Posterior vena cava (tissue), 2 donors: ENCODE measurements around the gene ROBO1. TPM values are rescaled to one million over a fixed set of nuclear protein-coding genes. Genes with fewer than 3 reads are reported as not detected.
"Not testable (repeated sequence)": the region's sequence is repeated elsewhere in the genome, so short reads cannot be mapped to it uniquely, and the experiment has no call there.

Experiments used
- DNase-seq: peaks from one replicate; pipeline ENCODE4 v3.0.0-alpha.2; 2020; ENCODE audit warnings: low spot score
- intact Hi-C, 2 donors: fragments of 100-400 bp; cut with DNase I; formaldehyde crosslinking; loops; one replicate each; pipeline versions ENCODE4 v1.14.1 to v1.14.2; 2022 to 2023
- total RNA-seq, 2 donors: library from RNA; stranded (reverse); fragmentation: NEBNext Ultra II Directional; extraction: Animal tissue kit (Norgen Biotek cat#: 25700); gene quantifications; one replicate each; pipeline ENCODE4 v1.2.1, GENCODE V29; 2021
- donor health status: DM: yes; HTN: yes; CAD: no.
- donor health status: DM: yes; HTN: yes; CAD: no.

The ROBO1 gene
- total RNA-seq, 2 donors from 2014 or later = 27.2 to 28.2 TPM

DNA sequence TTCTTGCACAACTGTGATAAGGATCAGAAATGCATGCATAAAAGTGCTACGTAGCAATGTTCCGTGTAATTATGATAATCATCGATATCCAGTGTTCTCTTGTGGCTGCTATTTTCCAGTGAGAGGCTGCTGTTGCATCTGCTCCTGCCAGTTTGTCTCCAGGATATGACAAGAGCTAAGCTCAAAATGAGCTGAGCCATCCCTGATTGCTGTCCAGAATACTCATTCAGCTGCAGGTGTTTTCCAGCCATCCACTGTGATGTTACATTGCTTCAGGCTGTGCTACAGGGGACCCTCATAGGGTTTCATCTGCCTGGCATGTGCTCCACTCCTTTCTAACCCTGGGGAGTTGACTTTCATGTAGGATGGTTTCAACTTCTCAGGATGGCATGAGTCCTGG, 976.0 kb downstream of the ROBO1 start:
- intact Hi-C loops = no loop called here
- no peak for DNase-seq

- intact Hi-C loops = loop anchor here in 1 of 2 donors (10.0 kb wide), 1 partner anchor 1676 kb away; no protein-coding TSS in a partner anchor
- DNase-seq = no peak
These were observed 979.0 kb downstream of the ROBO1 start for GRCh38 chr3:78788839-78789238.

GRCh38 chr3:78785004-78785403, 982.8 kb downstream of the ROBO1 start:
- intact Hi-C loops = loop anchor here in 1 of 2 donors (10.0 kb wide), 1 partner anchor 1680 kb away; no protein-coding TSS in a partner anchor
- DNase-seq = no peak

- no peak for DNase-seq
- intact Hi-C loops = loop anchor here in 1 of 2 donors (10.0 kb wide), 1 partner anchor 1683 kb away; no protein-coding TSS in a partner anchor
These were observed 986.4 kb downstream of the ROBO1 start for GRCh38 chr3:78781351-78781750.

DNA sequence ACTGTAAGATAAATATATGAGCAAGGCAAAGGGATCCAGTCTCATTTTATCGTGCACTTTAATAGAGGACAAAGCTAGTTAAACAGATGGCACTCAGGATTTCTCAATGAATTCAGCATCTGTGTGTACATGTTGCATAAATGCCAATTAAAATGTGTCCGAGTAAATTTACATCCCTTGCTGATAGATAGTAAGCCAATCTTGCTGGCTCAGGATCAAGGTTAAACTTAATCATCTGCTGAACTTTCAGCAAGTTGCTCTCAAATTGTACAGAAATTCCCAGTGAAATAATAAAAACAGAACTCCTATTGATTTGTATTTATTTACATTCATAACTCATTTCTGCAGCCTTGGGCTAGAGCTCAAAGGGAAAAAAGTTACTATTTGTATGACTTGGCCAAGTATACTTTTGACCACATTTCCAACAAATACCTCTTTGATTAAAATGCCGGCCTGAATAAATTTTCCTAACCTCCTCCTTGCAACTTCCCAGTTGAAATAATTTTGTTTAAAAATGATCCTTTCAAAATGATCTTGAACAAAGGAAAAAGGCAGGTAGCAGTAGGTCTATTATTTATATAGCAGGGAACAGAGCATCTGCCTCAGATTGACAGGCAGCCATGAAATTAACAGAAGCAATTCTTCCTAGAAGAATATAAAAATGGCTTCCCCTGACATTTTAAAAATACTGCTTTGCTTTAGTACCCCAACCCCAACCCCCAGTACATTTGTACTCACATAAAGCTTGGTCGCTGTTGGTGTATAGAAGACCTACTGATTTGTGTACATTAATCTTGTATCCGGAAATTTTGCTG, 1001.9 kb downstream of the ROBO1 start:
- intact Hi-C loops = no loop called here
- no peak for DNase-seq

DNA sequence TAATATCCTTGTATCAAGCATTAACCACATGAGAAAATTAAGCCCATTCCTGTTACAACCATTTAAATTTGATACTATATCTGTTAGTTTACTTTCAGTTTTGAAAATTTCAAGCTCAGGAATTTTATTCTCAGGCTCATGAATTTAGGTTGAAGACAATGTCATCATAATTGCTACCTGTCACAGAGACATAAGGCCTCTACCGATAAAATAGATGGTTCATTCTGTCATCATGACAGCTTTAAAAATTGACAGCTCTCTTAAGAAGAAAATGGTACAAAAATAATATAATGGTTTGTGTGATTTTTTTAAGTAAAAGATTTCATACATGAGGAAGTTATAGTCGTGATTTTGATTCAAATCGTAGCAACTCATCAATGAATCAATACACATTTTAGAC, 1003.2 kb downstream of the ROBO1 start:
- intact Hi-C loops = no loop called here

GRCh38 chr3:78762121-78762520, 1005.7 kb downstream of the ROBO1 start:
- intact Hi-C loops = no loop called here
- no peak for DNase-seq

More for the DNA sequence above, 1003.2 kb downstream of the ROBO1 start:
- no peak for DNase-seq

DNA sequence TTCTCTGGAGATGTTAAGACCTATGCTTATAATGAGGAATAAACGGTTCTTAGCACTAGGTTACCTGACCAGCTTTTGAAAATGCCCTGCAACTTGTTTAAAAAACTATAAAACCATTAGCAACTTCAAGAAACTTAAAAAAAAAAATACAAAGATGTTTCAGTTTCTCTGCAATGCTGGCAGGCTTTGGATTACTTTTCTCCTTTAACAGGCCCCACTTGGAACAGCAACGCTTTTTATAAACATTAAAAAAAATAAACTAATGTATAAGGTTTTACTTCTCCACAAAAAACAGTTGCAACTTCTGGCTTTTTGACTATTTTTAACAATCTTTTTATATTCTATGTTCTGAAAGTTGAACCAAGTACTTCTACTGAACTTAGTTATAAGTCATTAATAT, 1006.7 kb downstream of the ROBO1 start:
- no peak for DNase-seq
- intact Hi-C loops = no loop called here

DNA sequence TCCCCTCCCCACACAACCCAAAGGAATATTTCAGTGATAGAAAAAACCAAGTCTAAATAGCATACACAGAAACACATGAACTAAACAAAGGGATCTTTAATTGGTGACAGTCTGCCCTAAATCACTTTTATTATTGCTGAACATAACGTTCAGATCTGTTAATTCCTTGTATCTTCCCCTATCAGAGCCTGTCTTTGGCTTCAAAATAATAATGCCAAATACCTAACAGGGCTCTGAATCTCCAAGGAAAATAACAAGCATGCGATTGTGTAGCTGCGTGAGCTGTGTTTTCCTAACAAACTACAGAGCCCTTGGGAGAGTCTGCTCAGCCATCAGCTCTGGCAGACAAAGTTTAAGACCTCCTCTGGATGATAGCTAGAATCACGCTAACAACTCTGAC, 1010.1 kb downstream of the ROBO1 start:
- intact Hi-C loops = no loop called here
- peak; percentile 22 for DNase-seq

GRCh38 chr3:78754066-78754743, 1013.6 kb downstream of the ROBO1 start:
- intact Hi-C loops = no loop called here
- no peak for DNase-seq

GRCh38 chr3:78751266-78751665, 1016.5 kb downstream of the ROBO1 start:
- no peak for DNase-seq
- intact Hi-C loops = no loop called here

GRCh38 chr3:78750291-78750690, 1017.5 kb downstream of the ROBO1 start:
- intact Hi-C loops, DNase-seq: not testable (repeated sequence)

DNA sequence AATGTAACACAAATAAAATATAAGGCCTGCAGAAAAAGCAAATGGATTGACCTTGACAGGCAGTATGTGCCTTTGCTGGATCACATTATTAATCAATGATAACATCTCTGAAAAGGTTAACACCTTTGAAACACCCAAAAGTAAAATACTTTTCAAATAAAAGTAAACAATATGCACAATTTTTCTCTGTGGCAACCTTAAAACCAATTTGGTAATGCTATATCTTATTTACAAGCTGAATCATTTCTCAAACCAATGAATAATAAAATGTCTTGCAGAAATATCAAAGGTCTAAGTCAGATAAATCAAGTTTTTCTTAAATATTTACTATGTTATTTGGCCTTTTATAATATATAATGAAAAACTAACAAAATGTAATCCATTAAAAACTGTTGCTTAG, 1018.7 kb downstream of the ROBO1 start:
- intact Hi-C loops = no loop called here
- DNase-seq = no peak

DNA sequence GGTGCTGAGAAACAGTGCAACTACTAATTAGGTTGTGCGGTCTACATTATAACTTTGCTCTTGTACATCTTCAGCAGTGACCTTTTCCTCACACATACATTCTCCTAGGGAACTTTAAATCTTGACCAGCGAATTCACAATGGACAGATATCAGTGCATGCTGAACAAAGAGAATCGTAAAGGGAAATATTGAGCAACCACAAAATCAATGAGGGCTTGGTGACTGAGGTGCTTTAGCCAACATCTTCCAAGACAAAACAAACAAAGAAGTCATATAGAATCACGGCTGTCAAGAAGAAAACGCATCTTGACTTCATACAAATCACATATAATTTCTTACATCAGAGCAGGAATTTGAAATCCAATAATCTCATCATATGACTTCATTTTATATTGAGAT, 1022.0 kb downstream of the ROBO1 start:
- intact Hi-C loops = no loop called here
- no peak for DNase-seq

GRCh38 chr3:78742491-78742890, 1025.3 kb downstream of the ROBO1 start:
- intact Hi-C loops = no loop called here

GRCh38 chr3:78742041-78742440, 1025.8 kb downstream of the ROBO1 start:
- DNase-seq = no peak
- intact Hi-C loops = no loop called here

More at GRCh38 chr3:78742491-78742890, 1025.3 kb downstream of the ROBO1 start:
- DNase-seq = no peak

DNA sequence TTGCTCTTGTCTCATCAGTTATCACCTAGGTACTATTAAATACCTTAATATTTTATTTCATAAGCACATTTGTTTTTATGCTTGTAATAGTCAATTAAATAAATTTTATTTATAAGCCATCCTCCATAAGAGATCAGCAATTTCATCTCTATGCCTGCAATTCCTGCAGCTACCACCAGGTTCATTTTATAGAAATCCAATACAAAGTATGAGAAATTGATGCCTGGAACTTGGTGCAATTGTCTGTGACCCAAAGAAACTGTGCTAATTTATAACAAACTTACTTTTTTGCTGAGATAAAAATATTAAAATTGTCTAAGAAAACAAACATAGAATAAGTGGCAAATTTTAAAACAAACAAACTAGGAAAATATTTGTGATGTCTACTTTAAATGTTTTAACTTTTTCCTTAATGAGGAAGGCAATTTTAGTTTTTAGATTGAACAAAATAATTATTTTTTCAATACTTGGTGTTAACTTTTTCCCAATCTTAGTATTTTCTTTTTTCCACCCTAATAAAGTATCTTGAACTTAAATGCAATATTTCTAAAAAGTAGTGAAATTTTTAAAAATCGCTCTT, 1026.6 kb downstream of the ROBO1 start:
- intact Hi-C loops = no loop called here
- DNase-seq = no peak

- no peak for DNase-seq
- intact Hi-C loops = no loop called here
These were observed 1029.0 kb downstream of the ROBO1 start for GRCh38 chr3:78738833-78739232.

DNA sequence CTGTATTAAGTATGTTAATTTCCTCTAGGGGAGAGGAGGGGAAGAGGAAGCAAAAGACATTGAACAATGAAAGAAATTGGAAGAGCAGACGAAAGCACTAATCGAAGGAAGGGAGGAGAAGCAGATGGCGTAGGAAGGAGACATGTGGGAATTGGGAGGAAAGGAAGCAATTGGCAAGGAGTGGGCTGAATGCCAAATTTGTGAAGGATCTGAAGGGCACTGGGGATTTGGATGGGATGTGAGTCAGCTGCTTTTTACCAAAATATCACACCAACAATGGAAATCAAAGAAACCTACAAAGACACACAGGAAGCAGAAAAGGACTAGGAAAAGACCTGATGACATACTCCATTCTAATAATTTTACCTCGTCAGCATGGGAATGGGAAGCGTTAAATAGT, 1029.8 kb downstream of the ROBO1 start:
- no peak for DNase-seq
- intact Hi-C loops = no loop called here

- intact Hi-C loops = no loop called here
- DNase-seq = no peak
These were observed 1030.9 kb downstream of the ROBO1 start for GRCh38 chr3:78736863-78737262.
